Activated naive CD4-positive, alpha-beta T cell treated with anti-CD3 and anti-CD28 coated beads, Interleukin-2, amount 50 U/mL, for 24 hours (primary cell): ENCODE data around the gene FNBP1L.

Experiments used
- H3K27ac Mint-ChIP-seq: one replicate; pipeline ENCODE4 v1.8.0; 2021; ENCODE audit warnings: mild to moderate bottlenecking, mixed read lengths
- H3K27me3 Mint-ChIP-seq: one replicate; pipeline ENCODE4 v1.8.0; 2021; ENCODE audit warnings: mixed read lengths
- H3K36me3 Mint-ChIP-seq: one replicate; pipeline ENCODE4 v1.8.0; 2021; ENCODE audit warnings: mixed read lengths
- H3K4me1 Mint-ChIP-seq: one replicate; pipeline ENCODE4 v1.8.0; 2021; ENCODE audit warnings: mixed read lengths
- H3K4me3 Mint-ChIP-seq: one replicate; pipeline ENCODE4 v1.8.0; 2021; ENCODE audit warnings: mild to moderate bottlenecking, mixed read lengths
- H3K9me3 Mint-ChIP-seq: one replicate; pipeline ENCODE4 v1.8.0; 2021; ENCODE audit warnings: mixed read lengths

The FNBP1L gene

DNA sequence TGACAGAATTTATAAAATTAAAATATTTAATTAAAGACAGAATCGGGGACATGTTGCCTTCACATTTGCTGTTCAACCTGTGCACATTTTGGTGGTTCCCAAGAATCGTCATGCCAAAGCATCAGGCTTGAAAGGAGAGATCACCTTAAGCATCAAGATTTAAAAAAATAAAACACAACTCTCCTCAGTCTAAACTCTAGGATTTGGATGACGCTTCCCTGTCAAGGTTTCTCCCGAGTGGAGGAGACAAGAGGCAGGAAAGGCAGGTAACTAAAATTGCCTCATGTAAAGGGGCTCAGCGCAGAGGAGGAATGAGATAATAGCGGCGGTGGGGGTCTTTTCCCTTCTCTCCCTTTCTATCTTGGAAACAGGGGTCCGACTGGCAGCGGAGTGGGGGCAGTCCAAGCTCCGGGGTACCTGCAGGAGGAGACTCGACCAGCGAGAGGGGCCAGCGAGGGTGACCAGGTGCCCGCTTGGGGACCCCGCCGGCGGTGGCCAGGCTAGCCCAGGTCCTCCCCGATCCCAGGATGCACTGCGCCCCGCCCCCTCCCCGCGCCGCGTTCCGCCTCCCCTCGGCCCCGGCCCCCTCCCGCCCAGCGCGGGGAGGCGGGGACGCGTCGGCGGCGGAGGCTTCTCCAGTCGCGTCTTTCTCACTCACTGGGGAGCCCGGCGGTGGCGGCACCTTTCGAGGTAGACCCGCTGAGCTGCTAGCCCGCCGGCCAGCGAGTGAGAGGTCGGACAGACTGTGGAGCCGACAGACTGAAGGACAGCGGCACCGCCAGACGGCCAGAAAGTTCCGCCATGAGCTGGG, at the start of gene FNBP1L:
Gene FNBP1L (plus strand): TSS at position 638 of the 811 bp plus-strand sequence. CDS start 164 bp downstream, at position 802.
- no peaks in the 10 kb centered on the region for H3K9me3 Mint-ChIP-seq
- peaks cover 3% of the 10 kb centered on the region for H3K36me3 Mint-ChIP-seq
- H3K4me3 Mint-ChIP-seq, result peak within 1 kb of the TSS; percentile 91
- peaks cover 42% of the 10 kb centered on the region for H3K27me3 Mint-ChIP-seq
- no peak within 1 kb of the TSS for H3K27ac Mint-ChIP-seq
- H3K4me1 Mint-ChIP-seq, result peaks cover 17% of the 10 kb centered on the region

DNA sequence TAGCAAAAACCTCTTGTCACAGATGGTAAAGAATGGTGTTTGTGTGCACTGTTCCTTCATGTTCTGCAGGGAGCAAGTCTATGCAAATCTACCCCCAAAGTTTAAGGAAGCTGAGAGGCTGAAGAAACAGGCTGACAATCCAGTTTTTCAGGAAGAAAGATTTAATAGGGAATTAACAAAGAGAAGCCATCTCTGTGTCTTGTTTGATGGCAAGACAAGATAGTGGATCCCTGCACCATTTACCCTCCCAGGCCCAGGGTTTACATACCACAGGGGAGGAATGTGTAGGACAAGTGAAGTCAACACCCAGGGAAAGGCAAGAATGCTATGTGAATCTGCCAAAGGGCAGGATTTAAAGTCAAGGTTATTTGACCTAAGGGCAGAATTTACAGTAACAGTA, 48.1 kb upstream of the FNBP1L start:
- H3K27ac Mint-ChIP-seq, result no peak overlapping the region
- no peak overlapping the region for H3K4me3 Mint-ChIP-seq
- peaks cover 1% of the 10 kb centered on the region for H3K27me3 Mint-ChIP-seq
- peaks cover 3% of the 10 kb centered on the region for H3K36me3 Mint-ChIP-seq
- H3K4me1 Mint-ChIP-seq, result no peaks in the 10 kb centered on the region
- H3K9me3 Mint-ChIP-seq, result no peaks in the 10 kb centered on the region

DNA sequence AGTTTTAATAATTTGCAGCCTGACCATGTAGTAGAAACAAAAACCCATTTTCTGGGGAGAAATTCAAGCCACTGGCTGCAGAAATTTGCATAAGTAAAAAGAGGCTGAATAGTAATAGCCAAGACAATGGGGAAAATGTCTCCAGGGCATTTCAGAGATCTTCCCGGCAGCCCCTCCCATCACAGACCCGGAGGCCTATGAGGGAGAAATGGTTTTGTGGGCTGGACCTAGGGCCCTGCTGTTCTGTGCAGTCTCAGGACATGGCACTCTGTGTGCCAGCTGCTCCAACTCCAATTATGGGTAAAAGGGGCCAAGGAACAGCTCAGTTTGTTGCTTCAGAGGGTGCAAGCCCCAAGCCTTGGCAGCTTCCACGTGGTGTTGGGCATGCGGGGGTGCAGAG, 39.7 kb upstream of the FNBP1L start:
- no peaks in the 10 kb centered on the region for H3K9me3 Mint-ChIP-seq
- no peak overlapping the region for H3K4me3 Mint-ChIP-seq
- no peak overlapping the region for H3K27ac Mint-ChIP-seq
- no peaks in the 10 kb centered on the region for H3K4me1 Mint-ChIP-seq
- peaks cover 6% of the 10 kb centered on the region for H3K36me3 Mint-ChIP-seq
- peaks cover 1% of the 10 kb centered on the region for H3K27me3 Mint-ChIP-seq

DNA sequence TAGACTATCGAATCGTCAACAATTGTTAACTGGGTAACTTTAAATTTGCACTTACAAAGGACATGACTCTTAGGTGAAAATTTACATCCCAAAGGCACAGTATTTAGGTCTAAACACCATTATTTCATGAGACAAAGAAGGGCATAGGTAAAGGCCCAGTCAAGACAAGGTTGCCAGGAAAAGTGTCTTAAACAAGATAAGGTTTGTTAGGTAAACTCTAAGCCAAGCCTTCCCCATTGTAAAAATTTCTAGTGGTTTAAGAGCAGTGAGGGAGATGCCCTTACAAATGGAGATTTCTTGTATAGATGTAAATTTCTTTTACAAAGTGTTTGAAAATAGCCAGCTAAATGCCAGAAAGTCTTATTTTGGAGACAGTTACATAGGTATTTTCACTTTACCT, 36.9 kb upstream of the FNBP1L start:
- Mint-ChIP-seq H3K27ac (no peak overlapping the region), H3K4me3 (no peak overlapping the region), H3K4me1 (no peaks in the 10 kb centered on the region), H3K27me3 (peaks cover 2% of the 10 kb centered on the region), H3K36me3 (peaks cover 8% of the 10 kb centered on the region), H3K9me3 (no peaks in the 10 kb centered on the region)

DNA sequence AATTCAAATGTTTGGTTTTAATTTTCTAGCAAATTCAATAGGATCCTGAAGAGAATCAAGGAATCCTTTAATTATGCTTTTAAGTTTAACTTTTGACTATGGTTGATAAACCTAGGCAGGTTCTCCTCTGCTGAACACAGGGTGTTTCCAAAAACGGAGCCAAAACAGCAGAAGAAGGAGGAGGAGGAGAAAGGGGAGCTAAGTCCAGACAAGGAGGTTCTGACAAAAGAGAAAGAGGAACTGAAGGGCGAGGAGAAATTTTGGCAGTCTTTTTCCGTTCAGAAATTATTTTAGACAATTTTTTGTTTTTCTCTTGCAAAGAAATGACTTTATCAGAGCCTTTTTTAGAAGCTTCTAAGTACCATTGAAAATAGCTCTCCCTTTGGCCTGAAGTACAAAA, 33.2 kb upstream of the FNBP1L start:
- Mint-ChIP-seq H3K4me1 (no peaks in the 10 kb centered on the region), H3K27me3 (peaks cover 2% of the 10 kb centered on the region), H3K27ac (no peak overlapping the region), H3K4me3 (no peak overlapping the region), H3K9me3 (no peaks in the 10 kb centered on the region), H3K36me3 (peaks cover 2% of the 10 kb centered on the region)

DNA sequence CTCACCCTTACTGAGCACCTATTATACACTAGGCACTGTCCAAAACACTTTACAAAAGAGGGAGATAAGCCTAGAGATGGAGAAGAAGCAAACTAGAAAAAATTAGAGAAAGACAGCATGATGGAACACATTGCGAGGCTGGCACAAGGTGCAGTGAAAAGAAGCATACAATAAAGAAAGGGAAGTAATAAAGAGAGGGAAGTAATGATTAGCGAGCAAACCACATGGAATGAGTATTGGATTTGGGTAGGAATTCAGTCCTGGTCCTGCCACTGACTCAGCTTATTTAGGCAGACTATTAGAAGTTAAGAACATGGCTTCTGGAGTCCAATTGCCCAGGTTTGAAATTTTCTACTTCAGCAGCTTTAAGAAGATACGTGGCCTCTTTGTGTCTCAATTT, 32.6 kb upstream of the FNBP1L start:
- Mint-ChIP-seq H3K27ac (no peak overlapping the region), H3K4me1 (no peaks in the 10 kb centered on the region), H3K27me3 (peaks cover 2% of the 10 kb centered on the region), H3K4me3 (no peak overlapping the region), H3K9me3 (no peaks in the 10 kb centered on the region), H3K36me3 (peaks cover 2% of the 10 kb centered on the region)

DNA sequence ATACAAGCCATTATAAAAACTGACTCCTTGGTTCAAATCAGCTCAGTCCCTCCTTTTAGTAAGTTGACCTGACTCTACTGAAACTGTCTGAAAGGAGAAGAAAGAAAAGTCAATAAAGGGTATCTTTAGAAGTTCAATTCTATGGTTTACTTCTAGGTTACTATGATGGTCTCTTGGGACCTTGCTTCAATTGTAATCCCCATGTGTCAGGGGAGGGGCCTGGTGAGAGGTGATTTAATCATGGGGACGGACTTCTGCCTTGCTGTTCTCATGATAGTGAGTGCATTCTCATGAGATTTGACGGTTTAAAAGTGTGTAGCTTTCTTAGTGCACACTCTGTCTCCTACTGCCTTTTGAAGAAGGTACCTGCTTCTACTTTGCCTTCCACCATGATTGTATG, 31.7 kb upstream of the FNBP1L start:
- no peak overlapping the region for H3K4me3 Mint-ChIP-seq
- no peaks in the 10 kb centered on the region for H3K9me3 Mint-ChIP-seq

DNA sequence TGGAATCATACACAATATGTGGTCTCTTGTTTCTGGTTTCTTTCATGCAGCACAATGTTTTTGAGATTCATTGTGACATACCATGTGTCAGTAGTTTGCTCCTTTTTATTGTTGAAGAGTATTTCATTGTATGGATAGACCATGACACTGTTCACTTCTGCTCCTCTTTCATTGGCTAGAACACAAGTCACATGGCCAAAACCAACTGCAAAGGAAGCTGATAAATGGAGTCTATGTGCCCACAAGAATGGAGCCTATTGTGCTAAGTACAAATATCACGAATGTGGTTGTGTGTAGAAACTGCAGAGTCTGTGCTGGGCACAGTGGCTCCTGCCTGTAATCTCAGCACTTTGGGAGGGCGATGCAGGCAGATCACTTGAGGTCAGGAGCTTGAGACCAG, 28.6 kb upstream of the FNBP1L start:
- peaks cover 2% of the 10 kb centered on the region for H3K27me3 Mint-ChIP-seq
- no peak overlapping the region for H3K4me3 Mint-ChIP-seq
- no peaks in the 10 kb centered on the region for H3K9me3 Mint-ChIP-seq
- H3K4me1 Mint-ChIP-seq, result no peaks in the 10 kb centered on the region
- H3K36me3 Mint-ChIP-seq, result peaks cover 2% of the 10 kb centered on the region
- H3K27ac Mint-ChIP-seq, result no peak overlapping the region

More for the DNA sequence above, 31.7 kb upstream of the FNBP1L start:
- Mint-ChIP-seq H3K36me3 (peaks cover 2% of the 10 kb centered on the region), H3K27me3 (peaks cover 2% of the 10 kb centered on the region), H3K4me1 (no peaks in the 10 kb centered on the region), H3K27ac (no peak overlapping the region)

DNA sequence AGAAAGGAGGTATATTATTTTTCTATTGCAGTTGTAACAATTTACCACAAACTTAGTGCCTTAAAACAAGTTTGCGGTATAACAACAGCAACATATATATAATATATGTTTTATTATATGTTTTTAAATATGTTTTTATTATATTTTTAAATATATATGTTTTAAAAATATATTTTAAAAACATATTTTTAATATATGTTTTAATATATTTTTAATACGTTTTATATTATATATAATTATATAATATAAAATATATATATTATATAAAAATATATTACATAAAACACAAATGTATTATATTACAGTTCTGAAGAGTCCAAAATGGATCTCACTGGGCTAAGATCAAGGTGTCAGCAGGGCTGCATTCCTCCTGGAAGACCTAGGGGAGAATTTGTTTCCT, 27.5 kb upstream of the FNBP1L start:
- Mint-ChIP-seq H3K4me3 (no peak overlapping the region), H3K36me3 (no peaks in the 10 kb centered on the region), H3K4me1 (no peaks in the 10 kb centered on the region), H3K27ac (no peak overlapping the region), H3K9me3 (no peaks in the 10 kb centered on the region), H3K27me3 (no peaks in the 10 kb centered on the region)

DNA sequence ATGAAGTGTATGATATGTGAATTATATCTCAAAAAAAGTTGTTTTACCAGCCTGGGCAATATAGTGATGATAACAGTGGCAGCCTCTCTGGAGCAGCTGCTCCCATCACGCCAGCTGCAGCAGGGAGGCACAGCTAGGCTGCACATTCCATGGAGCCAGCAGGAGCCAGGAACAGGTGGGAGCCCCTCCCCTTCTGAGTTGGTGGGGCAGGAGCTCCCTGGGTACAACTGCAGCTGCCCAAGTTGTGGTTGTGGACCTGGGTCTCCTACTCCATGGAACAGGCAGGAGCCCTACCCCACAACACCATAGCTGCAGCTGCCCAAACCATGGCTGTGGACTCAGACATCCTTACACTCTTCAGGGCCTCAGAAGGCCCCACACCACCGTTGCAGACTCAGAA, 21.7 kb upstream of the FNBP1L start:
- H3K4me3 Mint-ChIP-seq, result no peak overlapping the region
- H3K36me3 Mint-ChIP-seq, result no peaks in the 10 kb centered on the region
- H3K4me1 Mint-ChIP-seq, result no peaks in the 10 kb centered on the region
- no peak overlapping the region for H3K27ac Mint-ChIP-seq
- no peaks in the 10 kb centered on the region for H3K9me3 Mint-ChIP-seq
- H3K27me3 Mint-ChIP-seq, result no peaks in the 10 kb centered on the region

DNA sequence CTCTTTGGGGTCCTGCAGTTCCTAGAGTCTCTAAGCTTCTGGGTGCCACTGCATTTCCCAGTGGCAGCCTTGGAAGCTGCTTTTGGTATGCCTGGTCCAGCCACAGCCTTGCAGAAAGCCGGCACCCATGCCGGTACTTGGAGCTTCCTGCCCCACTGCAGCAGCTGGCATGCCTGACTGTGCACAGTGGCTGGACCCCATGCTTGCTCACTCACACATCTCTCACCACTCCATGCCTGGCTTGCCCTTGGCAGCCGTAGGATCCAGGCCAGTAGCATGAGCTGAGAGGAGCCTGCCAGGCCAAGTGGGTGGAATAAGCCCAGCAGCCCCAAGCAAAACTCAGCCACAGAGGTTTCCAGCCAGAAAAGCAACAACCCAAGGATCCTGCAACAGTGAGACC, 20.3 kb upstream of the FNBP1L start:
- Mint-ChIP-seq H3K36me3 (no peaks in the 10 kb centered on the region), H3K4me1 (no peaks in the 10 kb centered on the region), H3K4me3 (no peak overlapping the region), H3K9me3 (no peaks in the 10 kb centered on the region), H3K27me3 (no peaks in the 10 kb centered on the region), H3K27ac (no peak overlapping the region)

DNA sequence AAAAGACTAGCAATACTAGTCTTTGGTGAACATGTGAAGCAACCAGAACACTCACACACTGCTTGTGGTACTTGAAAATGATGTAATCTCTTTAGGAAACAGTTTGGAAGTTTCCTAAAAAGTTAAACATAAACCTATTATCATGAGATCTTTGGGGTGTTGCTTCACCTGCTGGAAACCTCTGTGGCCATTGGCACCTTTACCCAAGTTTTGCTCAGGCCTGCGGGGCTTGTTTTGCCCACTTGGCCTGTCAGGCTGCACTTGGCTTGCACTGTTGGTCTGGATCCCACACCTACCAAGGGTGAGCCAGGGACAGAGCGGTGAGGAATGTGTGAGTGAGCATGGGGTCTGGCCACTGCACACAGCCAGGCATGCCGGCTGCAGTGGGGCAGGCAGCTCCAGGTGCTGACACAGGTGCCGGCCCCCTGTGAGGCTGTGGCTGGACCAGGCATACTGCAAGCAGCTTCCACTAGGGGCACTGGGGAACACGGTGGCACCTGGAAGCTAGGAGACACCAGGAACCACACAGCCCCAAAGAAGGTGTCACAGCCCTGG, 14.4 kb upstream of the FNBP1L start:
- Mint-ChIP-seq H3K27me3 (no peaks in the 10 kb centered on the region), H3K4me1 (no peaks in the 10 kb centered on the region), H3K4me3 (no peak overlapping the region), H3K27ac (no peak overlapping the region), H3K36me3 (no peaks in the 10 kb centered on the region), H3K9me3 (no peaks in the 10 kb centered on the region)

DNA sequence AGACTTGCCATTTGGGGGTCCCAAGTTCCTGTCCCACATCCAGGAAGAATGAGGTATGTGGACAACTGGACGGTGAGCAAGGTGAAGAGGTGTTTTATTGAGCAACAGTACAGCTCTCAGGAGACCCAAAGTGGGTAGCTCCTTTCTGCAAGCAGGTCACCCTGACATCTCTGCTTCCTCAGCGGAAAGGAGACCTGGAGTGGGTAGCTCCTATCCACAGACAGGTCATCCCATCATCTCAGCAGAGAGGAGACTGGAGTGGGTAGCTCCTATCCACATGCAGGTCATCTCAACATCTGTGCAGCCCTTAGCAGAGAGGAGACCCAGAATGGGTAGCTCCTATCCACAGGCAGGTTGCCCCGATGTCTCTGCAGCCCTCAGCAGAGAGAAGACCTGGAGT, 13.8 kb upstream of the FNBP1L start:
- Mint-ChIP-seq H3K4me3 (no peak overlapping the region), H3K27me3 (peaks cover 2% of the 10 kb centered on the region), H3K9me3 (no peaks in the 10 kb centered on the region), H3K27ac (no peak overlapping the region), H3K36me3 (no peaks in the 10 kb centered on the region), H3K4me1 (no peaks in the 10 kb centered on the region)

DNA sequence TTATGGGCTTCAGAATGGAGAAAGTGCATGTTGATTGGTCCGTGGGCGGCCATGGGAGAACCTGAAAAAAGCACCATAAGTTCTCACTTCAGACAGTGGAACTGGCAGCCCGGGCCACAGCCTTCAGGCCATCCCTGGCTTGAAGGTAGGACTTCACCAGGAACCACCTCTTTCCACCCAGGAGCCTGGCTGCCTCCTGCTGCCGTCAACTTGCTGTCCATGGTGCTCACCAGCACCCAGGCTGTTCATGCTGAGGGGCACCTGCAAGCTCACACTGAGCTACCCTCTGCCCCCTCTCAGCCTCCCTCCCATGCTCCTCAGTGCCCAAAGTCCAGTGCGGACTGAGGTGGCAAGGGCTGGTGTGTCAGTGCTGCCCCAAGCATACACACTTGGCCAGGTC, 12.9 kb upstream of the FNBP1L start:
- H3K27me3 Mint-ChIP-seq, result peaks cover 2% of the 10 kb centered on the region
- no peaks in the 10 kb centered on the region for H3K36me3 Mint-ChIP-seq
- H3K4me3 Mint-ChIP-seq, result no peak overlapping the region
- H3K27ac Mint-ChIP-seq, result no peak overlapping the region
- H3K9me3 Mint-ChIP-seq, result no peaks in the 10 kb centered on the region
- H3K4me1 Mint-ChIP-seq, result no peaks in the 10 kb centered on the region

DNA sequence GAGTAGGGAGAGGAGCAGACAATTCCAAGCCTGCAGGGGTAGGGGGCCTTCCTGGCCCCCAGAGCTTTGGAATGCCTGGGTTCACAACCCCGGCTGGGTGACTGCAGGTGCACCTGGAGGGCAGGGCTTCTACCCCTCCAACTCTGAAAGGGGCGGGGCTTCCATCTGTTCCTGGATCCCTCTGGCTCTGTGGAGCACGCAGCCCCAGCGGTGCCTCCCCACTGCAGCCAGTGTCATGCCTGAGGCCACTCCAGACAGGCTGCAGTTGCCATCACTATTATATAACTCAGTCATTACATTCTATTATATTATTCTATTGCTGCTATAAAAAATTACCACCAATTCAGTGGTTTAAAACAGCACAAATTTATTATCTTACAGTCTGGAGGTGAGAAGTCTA, 12.5 kb upstream of the FNBP1L start:
- Mint-ChIP-seq H3K4me3 (no peak overlapping the region), H3K27me3 (peaks cover 2% of the 10 kb centered on the region), H3K4me1 (no peaks in the 10 kb centered on the region), H3K27ac (no peak overlapping the region), H3K36me3 (no peaks in the 10 kb centered on the region), H3K9me3 (no peaks in the 10 kb centered on the region)

DNA sequence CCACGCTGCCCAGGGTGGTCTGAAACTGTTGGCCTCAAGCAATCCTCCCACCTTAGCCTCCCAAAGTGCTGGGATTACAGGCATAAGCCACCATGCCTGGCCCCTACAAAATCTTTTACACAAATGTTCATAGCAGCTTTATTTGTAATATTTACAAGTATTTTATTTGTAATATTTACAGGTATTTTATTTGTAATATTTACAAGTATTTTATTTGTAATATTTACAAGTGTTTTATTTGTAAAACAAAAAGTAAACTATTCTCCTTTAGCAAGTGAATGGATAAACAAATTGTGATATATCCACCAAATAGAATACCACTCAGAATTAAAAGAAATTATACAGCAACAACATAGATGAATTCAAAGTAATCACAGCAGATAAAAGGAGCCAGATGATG, 11.4 kb upstream of the FNBP1L start:
- Mint-ChIP-seq H3K9me3 (no peaks in the 10 kb centered on the region), H3K27me3 (peaks cover 2% of the 10 kb centered on the region), H3K4me1 (no peaks in the 10 kb centered on the region), H3K36me3 (no peaks in the 10 kb centered on the region), H3K4me3 (no peak overlapping the region), H3K27ac (no peak overlapping the region)
